HG03378 (cell line): ENCODE data around the gene PICALM.
"Not testable (repeated sequence)": the region's sequence is repeated elsewhere in the genome, so short reads cannot be mapped to it uniquely, and the experiment has no call there.

Experiments used
- ATAC-seq: cut with Tn5 transposase; IDR thresholded peaks from one replicate; pipeline ENCODE4 v1.9.1; 2021; ENCODE audit warnings: mild to moderate bottlenecking, moderate library complexity; ENCODE audit not compliant: unreplicated experiment

Gene PICALM

GRCh38 chr11:86068951-86069407 lies at the start of gene PICALM:
TSS of gene PICALM (minus strand) at chr11:86069084. CDS start at chr11:86068780, 304 bp downstream.
- peak; percentile 74 for ATAC-seq

- ATAC-seq, result no peak
Measured at GRCh38 chr11:86118253-86118652, 49.4 kb upstream of the PICALM start.

- ATAC-seq, result no peak
Measured at GRCh38 chr11:86117712-86118063, 48.8 kb upstream of the PICALM start.

- no peak for ATAC-seq
Measured at GRCh38 chr11:86117001-86117711, 48.3 kb upstream of the PICALM start.

GRCh38 chr11:86116386-86116726 lies 47.5 kb upstream of the PICALM start:
- ATAC-seq, result peak; percentile 93

GRCh38 chr11:86115542-86116385 lies 46.9 kb upstream of the PICALM start:
- ATAC-seq, result peak; percentile 29

- no peak for ATAC-seq
Measured at GRCh38 chr11:86108890-86109638, 40.2 kb upstream of the PICALM start.

- no peak for ATAC-seq
Measured at GRCh38 chr11:86108191-86108590, 39.3 kb upstream of the PICALM start.

- no peak for ATAC-seq
Measured at GRCh38 chr11:86106916-86107315, 38.0 kb upstream of the PICALM start.

GRCh38 chr11:86106031-86106430 lies 37.1 kb upstream of the PICALM start:
- ATAC-seq, result not testable (repeated sequence)

GRCh38 chr11:86105601-86106000 lies 36.7 kb upstream of the PICALM start:
- ATAC-seq, result not testable (repeated sequence)

- no peak for ATAC-seq
Measured at GRCh38 chr11:86103808-86104207, 34.9 kb upstream of the PICALM start.

- no peak for ATAC-seq
Measured at GRCh38 chr11:86101941-86102407, 33.1 kb upstream of the PICALM start.

GRCh38 chr11:86101493-86101892 lies 32.6 kb upstream of the PICALM start:
- ATAC-seq, result no peak

GRCh38 chr11:86099874-86100273 lies 31.0 kb upstream of the PICALM start:
- no peak for ATAC-seq

GRCh38 chr11:86097980-86098379 lies 29.1 kb upstream of the PICALM start:
- no peak for ATAC-seq

GRCh38 chr11:86091566-86091965 lies 22.7 kb upstream of the PICALM start:
- no peak for ATAC-seq

GRCh38 chr11:86091086-86091485 lies 22.2 kb upstream of the PICALM start:
- no peak for ATAC-seq

- ATAC-seq, result no peak
Measured at GRCh38 chr11:86089659-86090058, 20.8 kb upstream of the PICALM start.

- not testable (repeated sequence) for ATAC-seq
Measured at GRCh38 chr11:86087688-86088087, 18.8 kb upstream of the PICALM start.

- ATAC-seq, result no peak
Measured at GRCh38 chr11:86087256-86087655, 18.4 kb upstream of the PICALM start.
